ENCODE data around the gene AR. TPM values are rescaled to one million over a fixed set of nuclear protein-coding genes. Genes with fewer than 3 reads are reported as not detected.

Gene AR
- total and polyA plus RNA-seq, 10 of the 15 experiments (the other 5 are each of a cell fraction or from before 2014, with no cell fraction given): 0.07 to 0.09 (median 0.08) TPM; not detected in 7

GRCh38 chrX:67585401-67585800, 41.6 kb downstream of the AR start (continued):
- TF ChIP-seq ZNF687 (IDR thresholded peaks at IDR 0.05) (no peak), EZH2 (IDR thresholded peaks at IDR 0.05; ENCODE audit: borderline replicate concordance, control insufficient read depth, low read depth, low read length) (no peak), SP1 (IDR thresholded peaks at IDR 0.05; ENCODE audit: low read depth, low read length) (no peak), SREBF2 (IDR thresholded peaks at IDR 0.05; ENCODE audit: low read length) (no peak), SMAD1 (IDR thresholded peaks at IDR 0.05; ENCODE audit: low read depth, partially characterized antibody) (no peak), LARP7 (IDR thresholded peaks at IDR 0.05) (no peak), PRDM15 (CRISPR knock-in tag; IDR thresholded peaks at IDR 0.05) (no peak), KLF5 (IDR thresholded peaks at IDR 0.05; ENCODE audit: partially characterized antibody) (no peak), POU2F2 (IDR thresholded peaks at IDR 0.05; ENCODE audit: borderline replicate concordance, low read depth, low read length) (no peak)

All from GM12878 (cell line).